ENCODE results near the gene PDE4D.

PDE4D gene

GRCh38 chr5:59893429-59894227, at the start of gene PDE4D:
Gene PDE4D (minus strand): TSS chr5:59893726.
- in situ Hi-C loops (cut with MboI; ENCODE audit: low sequenced_read_pairs): no loop called here

- in situ Hi-C loops (cut with MboI; ENCODE audit: low sequenced_read_pairs): no loop called here
Observed at GRCh38 chr5:59937633-59938032, 44.1 kb upstream of the PDE4D start.

- in situ Hi-C loops (cut with MboI; ENCODE audit: low sequenced_read_pairs): no loop called here
Observed at GRCh38 chr5:59923465-59923864, 29.9 kb upstream of the PDE4D start.

- in situ Hi-C loops (cut with MboI; ENCODE audit: low sequenced_read_pairs): no loop called here
Observed at GRCh38 chr5:59922220-59922619, 28.7 kb upstream of the PDE4D start.

- in situ Hi-C loops (cut with MboI; ENCODE audit: low sequenced_read_pairs): no loop called here
Observed at GRCh38 chr5:59921816-59922215, 28.3 kb upstream of the PDE4D start.

GRCh38 chr5:59919484-59919883, 26.0 kb upstream of the PDE4D start:
- in situ Hi-C loops (cut with MboI; ENCODE audit: low sequenced_read_pairs): no loop called here

- in situ Hi-C loops (cut with MboI; ENCODE audit: low sequenced_read_pairs): no loop called here
Observed at GRCh38 chr5:59917121-59917520, 23.6 kb upstream of the PDE4D start.

- in situ Hi-C loops (cut with MboI; ENCODE audit: low sequenced_read_pairs): no loop called here
Observed at GRCh38 chr5:59905188-59905587, 11.7 kb upstream of the PDE4D start.

- in situ Hi-C loops (cut with MboI; ENCODE audit: low sequenced_read_pairs): no loop called here
Observed at GRCh38 chr5:59897075-59897474, 3.5 kb upstream of the PDE4D start.

- in situ Hi-C loops (cut with MboI; ENCODE audit: low sequenced_read_pairs): no loop called here
Observed at GRCh38 chr5:59891962-59892643, 1.4 kb downstream of the PDE4D start.

GRCh38 chr5:59887274-59887673, 6.3 kb downstream of the PDE4D start:
- in situ Hi-C loops (cut with MboI; ENCODE audit: low sequenced_read_pairs): no loop called here

GRCh38 chr5:59874675-59875074, 18.9 kb downstream of the PDE4D start:
- in situ Hi-C loops (cut with MboI; ENCODE audit: low sequenced_read_pairs): no loop called here

GRCh38 chr5:59873113-59873512, 20.4 kb downstream of the PDE4D start:
- in situ Hi-C loops (cut with MboI; ENCODE audit: low sequenced_read_pairs): no loop called here

GRCh38 chr5:59866661-59867060, 26.9 kb downstream of the PDE4D start:
- in situ Hi-C loops (cut with MboI; ENCODE audit: low sequenced_read_pairs): no loop called here

- in situ Hi-C loops (cut with MboI; ENCODE audit: low sequenced_read_pairs): no loop called here
Observed at GRCh38 chr5:59864718-59865117, 28.8 kb downstream of the PDE4D start.

GRCh38 chr5:59863777-59864176, 29.7 kb downstream of the PDE4D start:
- in situ Hi-C loops (cut with MboI; ENCODE audit: low sequenced_read_pairs): no loop called here

- in situ Hi-C loops (cut with MboI; ENCODE audit: low sequenced_read_pairs): no loop called here
Observed at GRCh38 chr5:59856358-59856757, 37.2 kb downstream of the PDE4D start.

- in situ Hi-C loops (cut with MboI; ENCODE audit: low sequenced_read_pairs): no loop called here
Observed at GRCh38 chr5:59850766-59851165, 42.8 kb downstream of the PDE4D start.

GRCh38 chr5:59847586-59847985, 45.9 kb downstream of the PDE4D start:
- in situ Hi-C loops (cut with MboI; ENCODE audit: low sequenced_read_pairs): no loop called here

- in situ Hi-C loops (cut with MboI; ENCODE audit: low sequenced_read_pairs): no loop called here
Observed at GRCh38 chr5:59845730-59846129, 47.8 kb downstream of the PDE4D start.

- in situ Hi-C loops (cut with MboI; ENCODE audit: low sequenced_read_pairs): no loop called here
Observed at GRCh38 chr5:59843511-59844213, 49.9 kb downstream of the PDE4D start.

- in situ Hi-C loops (cut with MboI; ENCODE audit: low sequenced_read_pairs): no loop called here
Observed at GRCh38 chr5:59842999-59843398, 50.5 kb downstream of the PDE4D start.

Data from hTERT RPE-1 (cell line).